GM12878 (cell line): Measurements from ENCODE around the gene HMOX1. TPM values are rescaled to one million over a fixed set of nuclear protein-coding genes. Genes with fewer than 3 reads are reported as not detected.

Experiments used
- ATAC-seq: fragments of 200-7000 bp; cut with Tn5 transposase; 3 replicates; pipeline ENCODE4 v1.9.1; 2020; ENCODE audit warnings: mild to moderate bottlenecking, moderate library complexity
- BruUV-seq: library from RNA; stranded (reverse); fragments of 400-500 nt; replicated peaks from 2 replicates; lab custom pipeline; 2021; lab: Mats Ljungman, UMichigan
- CTCF ChIA-PET: fragments of 300-600 bp; sonication (Branson Sonifier 250); formaldehyde crosslinking; extraction: SDS; loops from one replicate; lab custom pipeline; 2021; ENCODE audit warnings: inconsistent platforms; lab: Yijun Ruan, JAX
- POLR2A ChIA-PET: fragments of 350-600 bp; formaldehyde crosslinking; extraction: SDS; loops from one replicate; lab custom pipeline; 2021; ENCODE audit warnings: inconsistent platforms; lab: Charles Lee
- RAD21 ChIA-PET: fragments of 300-600 bp; sonication (Branson Sonifier 250); formaldehyde crosslinking; loops from one replicate; lab custom pipeline; 2023; ENCODE audit warnings: antibody characterized with exemption; ENCODE audit not compliant: unreplicated experiment; lab: Charles Lee
- SMC1A ChIA-PET: fragments of 300-600 bp; sonication (Branson Sonifier 250); formaldehyde crosslinking; loops from one replicate; lab custom pipeline; 2023; ENCODE audit not compliant: unreplicated experiment, uncharacterized antibody; lab: Charles Lee
- DNase-seq: peaks from one replicate; pipeline ENCODE4 v3.0.0-alpha.2; 2011; ENCODE audit warnings: low read depth, low spot score
- FAIRE-seq: peaks from 3 replicates; lab custom pipeline; 2011; peaks lifted over from hg19 to GRCh38; lab: Jason Lieb, UNC
- H2AFZ ChIP-seq: 2 replicates; pipeline ENCODE4 v1.6.0; 2011; ENCODE audit warnings: low read depth, low read length, control low read depth; ENCODE audit not compliant: control insufficient read depth
- H3K27ac ChIP-seq: 2 replicates; pipeline ENCODE4 v1.5.1; 2011; ENCODE audit warnings: control low read depth; ENCODE audit not compliant: control insufficient read depth, insufficient read depth
- H3K27me3 ChIP-seq, 2 experiments: replicated peaks in 1 of 2; 2 replicates each; pipeline versions ENCODE4 v1.6.0 to v1.6.1; 2011; ENCODE audit warnings: low read length in 1 of 2; ENCODE audit not compliant: control insufficient read depth in 2 of 2, insufficient read depth in 2 of 2
- H3K36me3 ChIP-seq, 2 experiments: 2 replicates each; pipeline ENCODE4 v1.5.1; 2011; ENCODE audit warnings: low read length in 1 of 2; ENCODE audit not compliant: control insufficient read depth in 2 of 2, insufficient read depth in 2 of 2
- H3K4me1 ChIP-seq: 2 replicates; pipeline ENCODE4 v1.6.1; 2011; ENCODE audit warnings: mild to moderate bottlenecking, low read length, moderate library complexity, mixed read lengths; ENCODE audit not compliant: control insufficient read depth, insufficient read depth
- H3K4me2 ChIP-seq: 2 replicates; pipeline ENCODE4 v1.6.0; 2011; ENCODE audit warnings: control low read depth; ENCODE audit not compliant: control insufficient read depth, insufficient read depth
- H3K4me3 ChIP-seq: fragments of 200-600 bp; sonication (generic); 2 replicates; pipeline ENCODE4 v1.5.1; 2016
- H3K79me2 ChIP-seq: 2 replicates; pipeline ENCODE4 v1.6.0; 2011; ENCODE audit warnings: low read length; ENCODE audit not compliant: control insufficient read depth, insufficient read depth
- H3K9ac ChIP-seq: 2 replicates; pipeline ENCODE4 v1.8.0; 2011; ENCODE audit warnings: low read length, control low read depth, mixed read lengths; ENCODE audit not compliant: control insufficient read depth, insufficient read depth
- H3K9me3 ChIP-seq: replicated peaks from 3 replicates; pipeline ENCODE4 v1.5.1; 2011; ENCODE audit warnings: mild to moderate bottlenecking, low read length; ENCODE audit not compliant: control insufficient read depth, insufficient read depth
- H4K20me1 ChIP-seq: 2 replicates; pipeline ENCODE4 v1.6.0; 2011; ENCODE audit not compliant: control insufficient read depth, insufficient read depth
- ATF7 ChIP-seq: fragments of 450-650 bp; IDR thresholded peaks from 2 replicates; pipeline ENCODE4 v1.6.1; 2016; ENCODE audit warnings: low read depth, mild to moderate bottlenecking
- BHLHE40 ChIP-seq, 2 experiments: fragments of 450-650 bp in 1 of 2; IDR thresholded peaks; 2 replicates each; pipeline ENCODE4 v1.6.1; 2011 to 2017; ENCODE audit warnings: low read depth in 2 of 2, borderline replicate concordance in 1 of 2, improper control_type of control experiment in 1 of 2, low read length in 1 of 2, mild to moderate bottlenecking in 1 of 2
- CHD2 ChIP-seq: IDR thresholded peaks from 2 replicates; pipeline ENCODE4 v1.6.1; 2011; ENCODE audit warnings: low read depth, low read length, improper control_type of control experiment, borderline replicate concordance
- CTCF ChIP-seq, 3 experiments: IDR thresholded peaks in 2 of 3; conservative IDR thresholded peaks in 1 of 3; 2 replicates each; pipeline ENCODE4 v1.5.1; 2011; ENCODE audit warnings: low read depth in 3 of 3, low read length in 3 of 3, mild to moderate bottlenecking in 3 of 3, control low read depth in 2 of 3, moderate library complexity in 2 of 3, inconsistent platforms in 1 of 3, mixed read lengths in 1 of 3; ENCODE audit not compliant: control insufficient read depth in 2 of 3, insufficient read depth in 1 of 3; ENCODE audit errors: extremely low read depth in 1 of 3
- EGR1 ChIP-seq, 2 experiments: IDR thresholded peaks; 1 replicate in 1 of 2; 2 replicates in 1 of 2; pipeline ENCODE4 v1.6.1; 2011 to 2012; ENCODE audit warnings: low read depth in 2 of 2, low read length in 2 of 2, borderline replicate concordance in 1 of 2, mild to moderate bottlenecking in 1 of 2, moderate library complexity in 1 of 2
- IKZF1 ChIP-seq: fragments of 450-650 bp; conservative IDR thresholded peaks from 2 replicates; pipeline ENCODE4 v1.6.1; 2017; ENCODE audit warnings: antibody characterized with exemption, mild to moderate bottlenecking
- PAX5 ChIP-seq: IDR thresholded peaks from 2 replicates; pipeline ENCODE4 v1.6.1; 2011; ENCODE audit warnings: low read depth, low read length, borderline replicate concordance
- STAT1 ChIP-seq: fragments of 450-650 bp; conservative IDR thresholded peaks from 2 replicates; pipeline ENCODE4 v1.6.1; 2014; ENCODE audit warnings: antibody characterized with exemption, mild to moderate bottlenecking
- ZNF687 ChIP-seq: fragments of 450-650 bp; IDR thresholded peaks from 2 replicates; pipeline ENCODE4 v1.6.1; 2017; ENCODE audit warnings: mild to moderate bottlenecking, moderate library complexity
- WGBS: methylation state at CpG from one replicate; pipeline ENCODE4 v1.1.6; 2016; ENCODE audit warnings: low lambda C conversion rate; ENCODE audit not compliant: insufficient replicate concordance, insufficient coverage; ENCODE audit errors: missing lambda C conversion rate; 5-methylcytosine and 5-hydroxymethylcytosine counted together
- in situ Hi-C: fragments of 300-500 bp; cut with MboI; formaldehyde crosslinking; loops from 9 replicates; pipeline ENCODE4 v1.14.3; 2018; ENCODE audit warnings: mixed read lengths
- intact Hi-C: fragments of 100-400 bp; cut with micrococcal nuclease; formaldehyde crosslinking; loops from one replicate; pipeline ENCODE4 v1.14.2; 2022; ENCODE audit not compliant: unreplicated experiment
- polyA plus RNA-seq, 11 experiments: library from polyadenylated mRNA; depleted of rRNA in 4 of 11; unstranded in 6 of 11; stranded (reverse) in 5 of 11; fragments of >200 nt; fragmentation: Nextera tagmentation in 4 of 11; fragmentation: Illumina TruSeq in 1 of 11; extraction: Ambion mirVana in 4 of 11; extraction: Trizol in 1 of 11; gene quantifications; 1 replicate in 1 of 11; 2 replicates in 10 of 11; pipeline versions ENCODE4 v1.2.1 to v1.2.3, GENCODE V29; 2011 to 2016; ENCODE audit warnings: inconsistent platforms in 2 of 11, missing spikeins in 2 of 11, low read depth in 1 of 11
- total RNA-seq, 4 experiments: library from RNA; depleted of rRNA in 3 of 4; stranded (reverse); fragments of >200 nt in 3 of 4; fragmentation: Illumina TruSeq in 1 of 4; extraction: Trizol in 1 of 4; gene quantifications; 2 replicates each; pipeline versions ENCODE4 v1.2.1 to v1.2.3, GENCODE V29; 2013 to 2021

The HMOX1 gene
- total and polyA plus RNA-seq, 10 of the 15 experiments (the other 5 are each of a cell fraction or from before 2014, with no cell fraction given), result 1.5 to 36.7 (median 18.8) TPM

GRCh38 chr22:35352214-35353111, 28.4 kb upstream of the HMOX1 start:
- no peaks in the 10 kb centered on the region for H3K79me2 ChIP-seq
- H2AFZ ChIP-seq, result peak overlapping the region; percentile 69
- in situ Hi-C loops (loop anchor here (5.0 to 10.0 kb wide), 4 partner anchors 230 to 772 kb away; no protein-coding TSS in a partner anchor), intact Hi-C loops (loop anchor here (1.0 to 5.0 kb wide), 2 partner anchors 59 to 570 kb away; no protein-coding TSS in a partner anchor)
- POLR2A ChIA-PET, result interaction anchor here (0.7 to 3.0 kb wide), 6 partner anchors 18 to 1299 kb away, joined by 3 to 18 read pairs (median 4); no protein-coding TSS in a partner anchor
- 4% methylated on average over 19 of the region's 19 CpGs for WGBS
- peak overlapping the region; percentile 51 for H3K27ac ChIP-seq
- ATAC-seq, result peak; percentile 73
- CTCF ChIA-PET, result interaction anchor here (0.6 to 5.2 kb wide), 20 partner anchors 8 to 264 kb away, joined by 3 to 91 read pairs (median 4); partner anchors contain the start of gene HMOX1
- peak; percentile 64 for FAIRE-seq
- SMC1A ChIA-PET, result interaction anchor here (0.5 to 4.2 kb wide), 14 partner anchors 13 to 231 kb away, joined by 3 to 67 read pairs (median 4); partner anchors contain the start of gene HMOX1
- no peaks in the 10 kb centered on the region for H4K20me1 ChIP-seq
- peak overlapping the region; percentile 18; the same call in 1 of the 2 replicates for H3K9ac ChIP-seq
- H3K4me2 ChIP-seq, result peak overlapping the region; percentile 74
- no peaks in the 10 kb centered on the region; a peak in 1 of 4 replicates for H3K36me3 ChIP-seq
- no peak overlapping the region for H3K4me3 ChIP-seq
- RAD21 ChIA-PET, result interaction anchor here (0.7 to 4.4 kb wide), 13 partner anchors 10 to 275 kb away, joined by 3 to 112 read pairs (median 4); partner anchors contain the start of gene HMOX1
- H3K27me3 ChIP-seq, result no peaks in the 10 kb centered on the region
- DNase-seq, result no peak
- peaks cover 43% of the 10 kb centered on the region for H3K4me1 ChIP-seq
- no peaks in the 10 kb centered on the region for H3K9me3 ChIP-seq
- BruUV-seq, result no TSS peak
- peak; percentile 56 for TF ChIP-seq IKZF1
- TF ChIP-seq ZNF687, result peak; percentile 47
- peak; percentile 40 to 59 (median 54); a peak in 5 of 6 replicates for TF ChIP-seq CTCF (IDR thresholded peaks at IDR 0.05 in 2 of 3, conservative IDR thresholded peaks at IDR 0.05 in 1 of 3; ENCODE audit: control insufficient read depth in 2 of 3, extremely low read depth in 1 of 3, insufficient read depth in 1 of 3, low read depth in 3 of 3, low read length in 3 of 3)
- peak; percentile 32; the same call in 1 of the 2 replicates for TF ChIP-seq PAX5
- no peak for TF ChIP-seq STAT1
- peak; percentile 10; the same call in 1 of the 2 replicates for TF ChIP-seq ATF7
- TF ChIP-seq CHD2, result 0 out of 2 replicates have a peak, but pooled peaks have one; percentile 23
- TF ChIP-seq BHLHE40 (IDR thresholded peaks at IDR 0.05; ENCODE audit: borderline replicate concordance in 1 of 2, low read depth in 2 of 2, low read length in 1 of 2), result peak in 1 of 2 experiments; percentile 56; a peak in 1 of 4 replicates
- peak in 1 of 2 experiments; percentile 83; a peak in 2 of 3 replicates for TF ChIP-seq EGR1 (IDR thresholded peaks at IDR 0.05; ENCODE audit: borderline replicate concordance in 1 of 2, low read depth in 2 of 2, low read length in 2 of 2)
